CD8-positive, alpha-beta memory T cell (primary cell): Measurements from ENCODE around the gene ABLIM2. TPM values are rescaled to one million over a fixed set of nuclear protein-coding genes. Genes with fewer than 3 reads are reported as not detected.
A peak's percentile ranks its signal among the peaks of the same experiment; 100 is the strongest.

Source experiments
- CTCF ChIA-PET: fragments of 350-600 bp; sonication (Branson Sonifier 250); formaldehyde crosslinking; loops from one replicate; lab custom pipeline; 2021; ENCODE audit warnings: antibody characterized with exemption; lab: Charles Lee
- POLR2A ChIA-PET: fragments of 350-600 bp; sonication (Branson Sonifier 250); formaldehyde crosslinking; loops from one replicate; lab custom pipeline; 2021; ENCODE audit warnings: antibody characterized with exemption; lab: Charles Lee
- DNase-seq, 5 donors: peaks; one replicate each; pipeline versions ENCODE4 v3.0.0 to v3.0.0-alpha.2; 2020 to 2022; ENCODE audit warnings: mixed read lengths in 1 of 5
- H3K27ac ChIP-seq: one replicate; pipeline ENCODE4 v1.7.0; 2013; ENCODE audit warnings: low read depth, mild to moderate bottlenecking, low read length, moderate library complexity
- H3K27me3 ChIP-seq: 2 replicates; pipeline ENCODE4 v1.7.0; 2013; ENCODE audit warnings: low read length, mild to moderate bottlenecking; ENCODE audit not compliant: insufficient read depth, poor library complexity, severe bottlenecking
- H3K36me3 ChIP-seq: 2 replicates; pipeline ENCODE4 v1.7.0; 2013; ENCODE audit warnings: mild to moderate bottlenecking, low read length, moderate library complexity; ENCODE audit not compliant: insufficient read depth
- H3K4me1 ChIP-seq: 2 replicates; pipeline ENCODE4 v1.7.0; 2013; ENCODE audit warnings: mild to moderate bottlenecking, low read length, moderate library complexity; ENCODE audit not compliant: insufficient read depth
- H3K4me3 ChIP-seq: 2 replicates; pipeline ENCODE4 v1.7.0; 2013; ENCODE audit warnings: mild to moderate bottlenecking, low read length
- H3K9me3 ChIP-seq: 2 replicates; pipeline ENCODE4 v1.7.0; 2013; ENCODE audit warnings: mild to moderate bottlenecking, low read length
- H3K27ac Mint-ChIP-seq, 8 donors: one replicate each; pipeline ENCODE4 v1.8.0; 2020 to 2021; ENCODE audit warnings: mixed read lengths in 8 of 8, mild to moderate bottlenecking in 6 of 8, inconsistent platforms in 3 of 8, moderate library complexity in 3 of 8
- H3K27me3 Mint-ChIP-seq, 2 donors: one replicate each; pipeline ENCODE4 v1.8.0; 2020 to 2021; ENCODE audit warnings: mixed read lengths in 2 of 2, mild to moderate bottlenecking in 1 of 2, moderate library complexity in 1 of 2
- H3K36me3 Mint-ChIP-seq, 3 donors: one replicate each; pipeline ENCODE4 v1.8.0; 2020 to 2021; ENCODE audit warnings: mixed read lengths in 3 of 3, inconsistent platforms in 1 of 3, mild to moderate bottlenecking in 1 of 3
- H3K4me1 Mint-ChIP-seq, 3 donors: one replicate each; pipeline ENCODE4 v1.8.0; 2020 to 2021; ENCODE audit warnings: mixed read lengths in 3 of 3, inconsistent platforms in 1 of 3, mild to moderate bottlenecking in 1 of 3
- H3K4me3 Mint-ChIP-seq, 7 donors: one replicate each; pipeline ENCODE4 v1.8.0; 2020 to 2021; ENCODE audit warnings: mixed read lengths in 7 of 7, mild to moderate bottlenecking in 6 of 7, moderate library complexity in 4 of 7, inconsistent platforms in 2 of 7
- H3K9me3 Mint-ChIP-seq, 5 donors: one replicate each; pipeline ENCODE4 v1.8.0; 2020 to 2022; ENCODE audit warnings: mixed read lengths in 5 of 5, mild to moderate bottlenecking in 3 of 5, moderate library complexity in 2 of 5, inconsistent platforms in 1 of 5
- polyA plus RNA-seq: library from polyadenylated mRNA; unstranded; fragments of 300-500 nt; fragmentation: Illumina TruSeq; gene quantifications from one replicate; pipeline ENCODE4 v1.2.3, GENCODE V29; 2021
- total RNA-seq, 2 experiments: library from RNA; stranded (reverse); gene quantifications; one replicate each; pipeline ENCODE4 v1.2.3, GENCODE V29; 2021

ABLIM2 gene
- total and polyA plus RNA-seq, 3 experiments from 2014 or later = 0.72 to 1.2 (median 1.1) TPM

GRCh38 chr4:8189551-8190466 lies 31.2 kb upstream of the ABLIM2 start:
- Mint-ChIP-seq H3K4me1 (peaks cover 5 to 9% (median 5%) of the 10 kb centered on the region in 3 donors), H3K27me3 (peaks cover 0 to 6% of the 10 kb centered on the region in 2 donors), H3K9me3 (no peaks in the 10 kb centered on the region), H3K36me3 (no peaks in the 10 kb centered on the region), H3K27ac (no peak overlapping the region), H3K4me3 (no peak overlapping the region)
- no peaks in the 10 kb centered on the region for H3K9me3 ChIP-seq
- no peak overlapping the region for H3K27ac ChIP-seq
- POLR2A ChIA-PET = no interaction called here
- no peak for DNase-seq
- H3K4me1 ChIP-seq = no peaks in the 10 kb centered on the region
- H3K27me3 ChIP-seq = no peaks in the 10 kb centered on the region
- H3K4me3 ChIP-seq = no peak overlapping the region
- CTCF ChIA-PET = no interaction called here
- H3K36me3 ChIP-seq = no peaks in the 10 kb centered on the region

GRCh38 chr4:8188743-8189550 lies 30.3 kb upstream of the ABLIM2 start:
- H3K4me3 ChIP-seq = no peak overlapping the region
- DNase-seq = no peak
- Mint-ChIP-seq H3K4me3 (no peak overlapping the region), H3K27me3 (peaks cover 0 to 6% of the 10 kb centered on the region in 2 donors), H3K4me1 (peaks cover 5 to 9% (median 5%) of the 10 kb centered on the region in 3 donors), H3K9me3 (no peaks in the 10 kb centered on the region), H3K27ac (peak overlapping the region in 1 of 8 donors; percentile 78), H3K36me3 (no peaks in the 10 kb centered on the region)
- no peaks in the 10 kb centered on the region for H3K27me3 ChIP-seq
- no peaks in the 10 kb centered on the region for H3K9me3 ChIP-seq
- CTCF ChIA-PET = no interaction called here
- H3K27ac ChIP-seq = no peak overlapping the region
- H3K36me3 ChIP-seq = no peaks in the 10 kb centered on the region
- POLR2A ChIA-PET = no interaction called here
- no peaks in the 10 kb centered on the region for H3K4me1 ChIP-seq

GRCh38 chr4:8188085-8188484 lies 29.5 kb upstream of the ABLIM2 start:
- ChIA-PET POLR2A (no interaction called here), CTCF (interaction anchor here (0.9 kb wide), 1 partner anchor 12 kb away, joined by 3 read pairs; no protein-coding TSS in a partner anchor)
- Histone ChIP-seq H3K4me3 (no peak overlapping the region), H3K36me3 (no peaks in the 10 kb centered on the region), H3K9me3 (no peaks in the 10 kb centered on the region), H3K4me1 (no peaks in the 10 kb centered on the region), H3K27me3 (no peaks in the 10 kb centered on the region), H3K27ac (no peak overlapping the region)
- Mint-ChIP-seq H3K4me3 (no peak overlapping the region), H3K27ac (no peak overlapping the region), H3K36me3 (no peaks in the 10 kb centered on the region), H3K9me3 (no peaks in the 10 kb centered on the region), H3K27me3 (peaks cover 0 to 6% of the 10 kb centered on the region in 2 donors), H3K4me1 (peaks cover 3 to 5% (median 4%) of the 10 kb centered on the region in 3 donors)
- no peak for DNase-seq

GRCh38 chr4:8185930-8186329 lies 27.3 kb upstream of the ABLIM2 start:
- no peak overlapping the region for H3K4me3 ChIP-seq
- Mint-ChIP-seq H3K27ac (no peak overlapping the region), H3K4me3 (no peak overlapping the region), H3K36me3 (no peaks in the 10 kb centered on the region), H3K9me3 (no peaks in the 10 kb centered on the region), H3K27me3 (peaks cover 0 to 6% of the 10 kb centered on the region in 2 donors), H3K4me1 (no peaks in the 10 kb centered on the region)
- H3K9me3 ChIP-seq = no peaks in the 10 kb centered on the region
- H3K27ac ChIP-seq = no peak overlapping the region
- ChIA-PET POLR2A (no interaction called here), CTCF (no interaction called here)
- H3K4me1 ChIP-seq = no peaks in the 10 kb centered on the region
- no peaks in the 10 kb centered on the region for H3K36me3 ChIP-seq
- no peak for DNase-seq
- H3K27me3 ChIP-seq = no peaks in the 10 kb centered on the region

- ChIA-PET POLR2A (no interaction called here), CTCF (no interaction called here)
- H3K27ac Mint-ChIP-seq = no peak overlapping the region
- no peak for DNase-seq
- Histone ChIP-seq H3K4me3 (no peak overlapping the region), H3K4me1 (no peaks in the 10 kb centered on the region), H3K9me3 (no peaks in the 10 kb centered on the region), H3K36me3 (no peaks in the 10 kb centered on the region), H3K27me3 (no peaks in the 10 kb centered on the region), H3K27ac (no peak overlapping the region)
- peaks cover 0 to 6% of the 10 kb centered on the region in 2 donors for H3K27me3 Mint-ChIP-seq
- H3K4me3 Mint-ChIP-seq = no peak overlapping the region
- H3K9me3 Mint-ChIP-seq = no peaks in the 10 kb centered on the region
- H3K36me3 Mint-ChIP-seq = no peaks in the 10 kb centered on the region
- H3K4me1 Mint-ChIP-seq = no peaks in the 10 kb centered on the region
These were observed 26.7 kb upstream of the ABLIM2 start for GRCh38 chr4:8185295-8185694.

GRCh38 chr4:8184061-8184460 lies 25.4 kb upstream of the ABLIM2 start:
- Mint-ChIP-seq H3K4me3 (peak overlapping the region in 1 of 7 donors; percentile 18), H3K9me3 (no peaks in the 10 kb centered on the region), H3K36me3 (no peaks in the 10 kb centered on the region), H3K27ac (no peak overlapping the region), H3K4me1 (no peaks in the 10 kb centered on the region), H3K27me3 (peaks cover 0 to 6% of the 10 kb centered on the region in 2 donors)
- no peak overlapping the region for H3K27ac ChIP-seq
- ChIA-PET POLR2A (no interaction called here), CTCF (interaction anchor here (0.9 kb wide), 1 partner anchor 17 kb away, joined by 3 read pairs; no protein-coding TSS in a partner anchor)
- H3K27me3 ChIP-seq = no peaks in the 10 kb centered on the region
- DNase-seq = no peak
- no peaks in the 10 kb centered on the region for H3K36me3 ChIP-seq
- no peak overlapping the region for H3K4me3 ChIP-seq
- no peaks in the 10 kb centered on the region for H3K9me3 ChIP-seq
- H3K4me1 ChIP-seq = no peaks in the 10 kb centered on the region

- Histone ChIP-seq H3K4me3 (no peak overlapping the region), H3K4me1 (no peaks in the 10 kb centered on the region), H3K36me3 (no peaks in the 10 kb centered on the region), H3K9me3 (no peaks in the 10 kb centered on the region), H3K27ac (no peak overlapping the region), H3K27me3 (no peaks in the 10 kb centered on the region)
- H3K9me3 Mint-ChIP-seq = no peaks in the 10 kb centered on the region
- no peak overlapping the region for H3K27ac Mint-ChIP-seq
- no peak for DNase-seq
- POLR2A ChIA-PET = no interaction called here
- H3K4me3 Mint-ChIP-seq = no peak overlapping the region
- CTCF ChIA-PET = no interaction called here
- H3K4me1 Mint-ChIP-seq = no peaks in the 10 kb centered on the region
- H3K27me3 Mint-ChIP-seq = peaks cover 0 to 6% of the 10 kb centered on the region in 2 donors
- no peaks in the 10 kb centered on the region for H3K36me3 Mint-ChIP-seq
These were observed 24.5 kb upstream of the ABLIM2 start for GRCh38 chr4:8182858-8183725.
